Panc1 (cell line): ENCODE measurements around the gene DPP4. TPM values are rescaled to one million over a fixed set of nuclear protein-coding genes. Genes with fewer than 3 reads are reported as not detected.

Experiments used
- ATAC-seq: fragments of 200-7000 bp; cut with Tn5 transposase; 2 replicates; pipeline ENCODE4 v1.9.1; 2020; ENCODE audit warnings: mild to moderate bottlenecking, moderate library complexity
- BruUV-seq: library from RNA; stranded (reverse); fragments of 400-500 nt; replicated peaks from 2 replicates; lab custom pipeline; 2021; lab: Mats Ljungman, UMichigan
- CTCF ChIA-PET: fragments of 300-600 bp; sonication (Branson Sonifier 250); formaldehyde crosslinking; loops from one replicate; lab custom pipeline; 2022; ENCODE audit warnings: antibody characterized with exemption; lab: Charles Lee
- POLR2A ChIA-PET: fragments of 300-600 bp; sonication (Branson Sonifier 250); formaldehyde crosslinking; loops from one replicate; lab custom pipeline; 2022; ENCODE audit warnings: antibody characterized with exemption; lab: Charles Lee
- DNase-seq: peaks from one replicate; pipeline ENCODE4 v3.0.0-alpha.2; 2010; ENCODE audit warnings: low read depth, low spot score
- H3K27ac ChIP-seq: 2 replicates; pipeline ENCODE4 v1.5.1; 2011; ENCODE audit warnings: mild to moderate bottlenecking, low read length, inconsistent platforms
- H3K27me3 ChIP-seq: fragments of 200-500 bp; sonication (Bioruptor generic); 2 replicates; pipeline ENCODE4 v1.6.0; 2014; ENCODE audit warnings: low read length, inconsistent platforms; ENCODE audit not compliant: control insufficient read depth, insufficient read depth
- H3K36me3 ChIP-seq: fragments of 200-500 bp; sonication (Bioruptor generic); 2 replicates; pipeline ENCODE4 v1.5.1; 2014; ENCODE audit warnings: inconsistent platforms, mild to moderate bottlenecking, low read length, moderate library complexity; ENCODE audit not compliant: control insufficient read depth, insufficient read depth
- H3K4me1 ChIP-seq: 2 replicates; pipeline ENCODE4 v1.5.1; 2011; ENCODE audit warnings: inconsistent platforms, mild to moderate bottlenecking, low read length, moderate library complexity; ENCODE audit not compliant: control insufficient read depth, insufficient read depth
- H3K4me3 ChIP-seq, 2 experiments: 2 replicates each; pipeline ENCODE4 v1.5.1; 2011 to 2012; ENCODE audit warnings: low read depth in 2 of 2, low read length in 2 of 2, mild to moderate bottlenecking in 2 of 2, inconsistent platforms in 1 of 2, moderate library complexity in 1 of 2
- H3K9me3 ChIP-seq: fragments of 200-500 bp; sonication (Bioruptor generic); 2 replicates; pipeline ENCODE4 v1.5.1; 2014; ENCODE audit warnings: low read depth, mild to moderate bottlenecking, inconsistent platforms, low read length, moderate library complexity; ENCODE audit not compliant: control insufficient read depth, insufficient read depth
- CTCF ChIP-seq: fragments of 450-650 bp; IDR thresholded peaks from 2 replicates; pipeline ENCODE4 v1.5.1; 2017; ENCODE audit warnings: mild to moderate bottlenecking
- POLR2AphosphoS5 ChIP-seq: IDR thresholded peaks from 2 replicates; pipeline ENCODE4 v1.6.1; 2012; ENCODE audit warnings: mild to moderate bottlenecking, low read depth, low read length, moderate library complexity
- REST ChIP-seq, 2 experiments: IDR thresholded peaks; 2 replicates each; pipeline ENCODE4 v1.6.1; 2011 to 2012; ENCODE audit warnings: low read depth in 2 of 2, control low read depth in 1 of 2, low read length in 1 of 2, mild to moderate bottlenecking in 1 of 2, moderate library complexity in 1 of 2; ENCODE audit not compliant: insufficient read depth in 1 of 2
- SIN3A ChIP-seq: IDR thresholded peaks from 2 replicates; pipeline ENCODE4 v1.6.1; 2012; ENCODE audit warnings: low read depth, mild to moderate bottlenecking, low read length, moderate library complexity, borderline replicate concordance; ENCODE audit not compliant: insufficient read depth
- TCF7L2 ChIP-seq: IDR thresholded peaks from 2 replicates; pipeline ENCODE4 v1.6.1; 2011; ENCODE audit warnings: mild to moderate bottlenecking, low read depth, low read length, inconsistent platforms
- in situ Hi-C: cut with HindIII; loops from 2 replicates; pipeline ENCODE4 v1.10.0; 2016; ENCODE audit warnings: low sequenced_read_pairs, low pct_unique_long_range_greater_than_20kb
- intact Hi-C: fragments of 100-400 bp; cut with micrococcal nuclease; formaldehyde crosslinking; loops from one replicate; pipeline ENCODE4 v1.10.0; 2022; ENCODE audit not compliant: unreplicated experiment
- total RNA-seq: library from RNA; stranded (reverse); gene quantifications from one replicate; pipeline ENCODE4 v1.2.1, GENCODE V29; 2021; ENCODE audit not compliant: unreplicated experiment

Gene DPP4
- total RNA-seq, 1 experiment from 2014 or later, result 0.23 TPM

GRCh38 chr2:162022290-162022945 lies 51.6 kb downstream of the DPP4 start:
- no peak overlapping the region for H3K4me3 ChIP-seq
- POLR2A ChIA-PET, result no interaction called here
- H3K4me1 ChIP-seq, result no peaks in the 10 kb centered on the region
- in situ Hi-C loops (no loop called here), intact Hi-C loops (no loop called here)
- no TSS peak for BruUV-seq
- ATAC-seq, result no peak
- TF ChIP-seq SIN3A (no peak), CTCF (no peak), POLR2AphosphoS5 (no peak), TCF7L2 (no peak), REST (IDR thresholded peaks at IDR 0.05; ENCODE audit: insufficient read depth in 1 of 2, low read depth in 2 of 2, low read length in 1 of 2) (no peak)
- H3K27ac ChIP-seq, result no peak overlapping the region
- no peaks in the 10 kb centered on the region for H3K36me3 ChIP-seq
- no peaks in the 10 kb centered on the region for H3K9me3 ChIP-seq
- CTCF ChIA-PET, result no interaction called here
- H3K27me3 ChIP-seq, result no peaks in the 10 kb centered on the region
- no peak for DNase-seq

GRCh38 chr2:162021516-162022058 lies 52.4 kb downstream of the DPP4 start:
- Histone ChIP-seq H3K27me3 (no peaks in the 10 kb centered on the region), H3K36me3 (no peaks in the 10 kb centered on the region), H3K4me3 (no peak overlapping the region), H3K4me1 (no peaks in the 10 kb centered on the region), H3K9me3 (no peaks in the 10 kb centered on the region), H3K27ac (no peak overlapping the region)
- BruUV-seq, result no TSS peak
- intact Hi-C loops (no loop called here), in situ Hi-C loops (no loop called here)
- ATAC-seq (no peak), DNase-seq (no peak)
- no peak for TF ChIP-seq REST (IDR thresholded peaks at IDR 0.05; ENCODE audit: insufficient read depth in 1 of 2, low read depth in 2 of 2, low read length in 1 of 2)
- TF ChIP-seq TCF7L2, result no peak
- no peak for TF ChIP-seq POLR2AphosphoS5
- no peak for TF ChIP-seq SIN3A
- no peak for TF ChIP-seq CTCF
- POLR2A ChIA-PET, result no interaction called here
- CTCF ChIA-PET, result no interaction called here
